Epithelial cell of prostate (primary cell): ENCODE results near the gene ZNF778.

Experiments used
- DNase-seq: peaks from one replicate; pipeline ENCODE4 v3.0.0-alpha.2; 2011; ENCODE audit warnings: low read depth, low spot score
- H3K27ac ChIP-seq: fragments of 450-650 bp; 2 replicates; pipeline ENCODE4 v1.5.1; 2017; ENCODE audit warnings: mild to moderate bottlenecking

ZNF778 gene

DNA sequence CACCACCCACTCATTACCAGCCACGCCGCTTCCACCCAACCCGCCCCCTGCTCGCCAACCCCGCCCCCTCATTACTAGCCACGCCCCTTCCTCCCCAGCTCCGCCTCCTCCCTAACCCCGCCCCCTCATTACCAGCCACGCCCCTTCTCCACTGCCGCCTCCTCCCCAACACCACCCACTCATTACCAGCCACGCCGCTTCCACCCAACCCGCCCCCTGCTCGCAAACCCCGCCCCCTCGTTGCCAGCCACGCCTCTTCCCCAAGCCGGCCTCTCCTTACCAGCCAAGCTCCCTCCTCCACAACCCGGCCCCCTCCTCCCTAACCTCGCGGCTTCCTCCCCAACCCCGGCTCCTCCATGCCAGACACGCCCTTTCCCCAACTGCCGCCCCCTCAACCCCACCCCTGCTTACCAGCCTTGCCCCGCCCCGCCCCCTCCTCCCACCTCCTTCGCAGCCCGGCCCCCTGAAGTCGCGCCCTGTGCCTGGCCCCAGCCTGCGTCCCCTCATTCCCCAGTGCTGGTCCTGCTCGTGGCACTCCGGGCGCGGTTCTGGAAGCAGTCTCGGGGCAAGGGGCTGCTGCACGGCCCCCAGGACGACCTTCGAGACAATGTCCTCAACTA, 24.4 kb upstream of the ZNF778 start:
- H3K27ac ChIP-seq, result no peak overlapping the region
- DNase-seq, result no peak

DNA sequence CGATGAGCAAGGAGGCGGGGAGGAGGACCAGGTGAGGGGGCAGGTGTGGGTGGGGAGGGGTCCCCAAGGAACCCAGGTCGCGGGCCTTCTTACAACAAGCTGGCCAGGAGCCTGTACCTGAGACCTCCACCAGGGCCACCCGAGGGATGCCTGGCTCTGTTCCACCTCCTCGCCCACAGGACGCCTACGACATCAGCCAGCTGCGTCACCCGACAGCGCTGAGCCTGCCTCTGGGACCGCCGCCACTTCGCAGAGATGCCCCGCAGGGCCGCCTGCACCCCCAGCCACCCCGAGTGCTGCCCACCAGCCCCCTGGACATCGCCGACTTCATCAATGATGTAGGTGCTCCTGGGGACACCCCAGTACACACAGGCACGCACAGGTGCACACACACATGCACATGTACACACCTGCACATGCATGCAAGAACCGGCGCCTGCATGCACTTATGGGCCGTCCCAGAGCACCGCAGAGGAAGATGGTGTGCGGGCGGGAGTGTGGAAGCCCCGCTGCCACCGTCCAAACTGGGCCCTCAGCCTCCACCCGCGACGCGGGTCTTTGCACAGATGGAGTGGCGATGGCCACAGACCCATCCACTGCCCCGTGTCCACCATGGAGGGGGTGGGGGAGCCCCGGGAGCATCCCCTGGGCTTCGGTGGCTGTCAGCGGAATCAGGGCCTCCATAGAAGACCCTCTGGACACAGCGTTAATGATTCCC, 23.8 kb upstream of the ZNF778 start:
- no peak overlapping the region for H3K27ac ChIP-seq
- DNase-seq, result no peak

DNA sequence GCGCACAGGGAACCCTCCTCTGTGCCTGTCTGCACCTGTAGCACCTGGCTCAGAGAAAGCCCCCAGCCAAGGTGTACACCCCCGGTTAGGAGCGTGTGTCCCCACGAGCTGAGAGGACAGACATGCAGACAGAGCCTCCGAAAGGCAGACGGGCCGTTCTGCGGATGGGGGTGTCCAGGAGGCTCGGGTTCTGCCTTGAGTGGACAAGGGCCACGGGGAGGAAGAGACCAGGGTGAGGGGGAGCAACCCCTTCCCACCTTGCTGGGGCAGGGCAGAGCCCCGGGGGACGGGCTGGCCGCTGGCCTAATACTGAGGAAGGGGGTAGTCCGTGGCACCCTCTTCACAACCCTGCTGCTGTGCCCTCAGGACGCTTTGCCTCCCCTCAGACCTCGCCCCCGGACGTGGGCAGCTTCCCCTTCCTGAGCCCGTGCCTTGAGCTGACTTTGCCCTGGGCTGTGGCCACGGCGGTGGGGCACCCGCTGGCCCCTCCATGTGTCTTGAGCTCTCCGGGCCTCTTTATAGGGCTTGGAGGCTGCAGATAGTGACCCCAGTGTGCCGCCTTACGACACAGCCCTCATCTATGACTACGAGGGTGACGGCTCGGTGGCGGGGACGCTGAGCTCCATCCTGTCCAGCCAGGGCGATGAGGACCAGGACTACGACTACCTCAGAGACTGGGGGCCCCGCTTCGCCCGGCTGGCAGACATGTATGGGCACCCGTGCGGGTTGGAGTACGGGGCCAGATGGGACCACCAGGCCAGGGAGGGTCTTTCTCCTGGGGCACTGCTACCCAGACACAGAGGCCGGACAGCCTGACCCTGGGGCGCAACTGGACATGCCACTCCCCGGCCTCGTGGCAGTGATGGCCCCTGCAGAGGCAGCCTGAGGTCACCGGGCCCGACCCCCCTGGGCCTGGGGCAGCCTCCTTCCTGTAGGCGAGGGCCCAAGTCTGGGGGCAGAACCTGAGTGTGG, 22.9 kb upstream of the ZNF778 start:
- DNase-seq, result no peak
- H3K27ac ChIP-seq, result no peak overlapping the region

DNA sequence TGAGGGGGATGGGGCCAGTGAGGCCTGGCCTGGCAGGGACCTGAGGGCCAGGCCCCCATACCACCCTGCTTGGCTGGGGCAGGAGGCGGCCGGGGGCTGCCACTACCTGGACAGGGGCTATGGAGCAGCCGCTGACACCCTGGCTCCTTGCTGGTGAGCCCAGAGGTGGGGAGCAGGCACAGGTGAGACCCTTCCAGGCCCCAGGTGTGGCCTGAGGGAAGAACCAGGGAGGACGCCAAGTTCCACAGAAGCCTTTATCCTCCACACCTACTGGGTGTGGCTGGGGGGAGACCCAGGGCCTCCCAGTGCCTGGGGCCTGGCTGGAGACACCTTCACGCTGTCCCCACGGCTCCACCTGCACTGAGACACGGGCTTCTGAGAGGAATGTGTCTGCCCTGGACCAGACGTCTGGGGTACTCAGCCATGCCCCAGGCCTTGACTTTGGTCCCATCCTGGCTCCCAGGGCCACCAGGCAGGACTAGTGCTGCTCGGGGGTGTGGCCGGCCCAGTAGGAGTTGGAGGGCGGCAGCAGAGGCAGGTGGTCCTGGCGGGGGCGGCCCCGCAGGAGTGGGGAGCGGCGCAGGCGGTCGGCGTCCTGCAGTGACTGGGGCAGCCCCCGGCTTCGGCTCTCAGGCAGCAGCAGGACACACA, 21.9 kb upstream of the ZNF778 start:
- DNase-seq, result no peak
- H3K27ac ChIP-seq, result no peak overlapping the region

DNA sequence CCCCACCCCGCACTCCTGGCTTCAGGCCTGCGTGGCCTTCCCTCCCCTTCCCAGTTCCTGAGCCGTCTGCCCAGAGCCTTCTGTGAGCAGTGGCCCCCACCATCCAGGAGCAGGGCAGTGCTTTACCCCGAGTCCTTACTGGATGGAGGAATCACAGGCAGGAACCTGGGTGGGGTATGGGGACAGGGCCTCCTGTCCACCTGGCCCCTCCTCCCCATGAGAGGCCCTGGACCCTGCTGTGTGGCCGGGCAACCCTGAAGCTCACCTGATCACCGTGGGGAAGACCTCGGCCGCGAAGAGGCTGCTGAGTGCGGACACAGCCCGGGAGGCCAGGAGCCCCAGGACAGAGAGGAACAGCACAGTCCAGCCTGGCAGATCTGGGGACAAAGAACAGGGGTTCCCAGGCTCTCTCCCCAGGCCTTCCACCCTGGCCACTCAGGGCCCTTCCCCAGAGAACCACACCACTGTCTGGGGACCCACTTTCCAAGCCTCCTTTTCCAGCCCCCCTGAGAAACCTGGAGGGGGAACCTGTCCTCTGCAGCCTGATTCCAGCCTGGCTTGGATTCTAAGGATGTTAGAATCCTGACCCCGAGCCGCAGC, 20.4 kb upstream of the ZNF778 start:
- DNase-seq, result no peak
- H3K27ac ChIP-seq, result no peak overlapping the region

DNA sequence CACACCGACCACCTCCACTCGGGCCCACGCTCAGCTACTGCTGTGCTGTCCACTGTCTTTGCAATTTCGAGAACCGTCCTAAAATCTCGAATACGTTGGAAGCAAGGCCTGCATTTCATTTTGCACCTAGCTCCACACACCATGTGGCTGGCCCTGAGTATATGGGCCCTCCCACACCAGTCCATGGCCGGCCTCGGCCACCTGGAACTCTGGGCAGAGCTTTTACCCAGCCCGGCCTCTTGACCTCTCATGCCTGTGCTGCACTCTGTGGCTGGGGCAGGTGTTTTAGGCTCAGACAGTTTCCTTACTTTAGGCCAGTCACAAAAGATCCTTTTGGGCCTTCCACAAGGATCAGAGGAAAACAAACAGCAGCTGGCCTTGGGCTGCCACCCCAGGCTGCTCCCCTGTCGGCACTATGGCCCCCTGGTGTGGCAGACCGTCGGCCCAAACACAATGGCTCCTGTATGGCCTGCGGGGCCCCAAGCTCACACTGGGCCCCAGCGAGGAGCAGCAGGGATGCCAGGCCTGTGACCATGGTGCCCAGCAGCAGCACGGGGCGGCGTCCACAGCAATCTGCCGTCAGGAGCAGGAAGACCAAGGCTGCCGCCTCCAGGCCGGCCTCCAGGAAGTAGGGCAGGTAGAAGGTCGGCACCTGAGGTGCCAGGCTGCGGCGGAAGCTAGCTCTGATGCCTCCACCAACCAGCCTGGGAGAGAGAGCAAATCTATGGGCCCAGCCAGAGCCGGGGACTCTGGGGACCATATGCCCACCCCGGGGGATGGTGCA, 19.7 kb upstream of the ZNF778 start:
- no peak overlapping the region for H3K27ac ChIP-seq
- no peak for DNase-seq

DNA sequence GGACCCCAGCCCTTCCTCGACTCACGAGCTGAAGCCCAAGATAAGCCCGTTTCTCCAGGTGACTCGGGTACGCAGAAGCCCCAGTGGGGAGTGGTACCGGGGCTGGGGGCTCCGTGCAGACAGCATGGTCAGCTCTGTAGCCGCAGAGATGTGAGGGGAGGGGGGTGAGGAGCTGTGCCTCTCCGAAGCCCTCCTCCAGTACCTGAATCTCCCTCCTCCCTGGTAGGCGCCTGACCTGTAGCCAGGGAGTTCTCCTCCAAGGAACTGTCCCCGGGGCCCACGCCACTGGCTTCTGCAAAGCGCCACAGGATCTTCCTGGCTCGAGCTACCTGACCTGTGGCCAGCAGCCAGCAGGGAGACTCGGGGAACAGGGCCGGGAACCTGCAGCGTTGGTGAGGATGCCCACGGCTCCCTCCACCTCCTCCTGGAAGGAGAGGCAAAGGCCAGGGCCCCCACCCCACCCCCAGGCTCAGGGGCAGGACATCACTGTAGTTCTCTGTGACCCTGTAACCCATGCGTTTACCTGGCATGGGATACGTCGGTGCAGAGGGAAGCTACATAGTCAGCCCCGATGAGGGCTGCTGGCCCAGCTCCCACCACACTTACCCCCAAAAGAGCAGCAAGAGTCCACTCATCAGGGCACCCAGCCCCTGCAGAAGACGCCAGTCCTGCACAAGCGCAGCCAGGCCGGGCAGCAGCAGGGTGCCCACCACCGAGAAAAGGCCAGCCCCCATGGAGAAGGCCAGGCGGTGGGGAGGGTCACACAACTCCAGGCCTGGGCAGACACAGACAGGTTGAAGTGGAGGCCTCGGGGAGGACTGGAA, 18.9 kb upstream of the ZNF778 start:
- no peak overlapping the region for H3K27ac ChIP-seq
- DNase-seq, result no peak

DNA sequence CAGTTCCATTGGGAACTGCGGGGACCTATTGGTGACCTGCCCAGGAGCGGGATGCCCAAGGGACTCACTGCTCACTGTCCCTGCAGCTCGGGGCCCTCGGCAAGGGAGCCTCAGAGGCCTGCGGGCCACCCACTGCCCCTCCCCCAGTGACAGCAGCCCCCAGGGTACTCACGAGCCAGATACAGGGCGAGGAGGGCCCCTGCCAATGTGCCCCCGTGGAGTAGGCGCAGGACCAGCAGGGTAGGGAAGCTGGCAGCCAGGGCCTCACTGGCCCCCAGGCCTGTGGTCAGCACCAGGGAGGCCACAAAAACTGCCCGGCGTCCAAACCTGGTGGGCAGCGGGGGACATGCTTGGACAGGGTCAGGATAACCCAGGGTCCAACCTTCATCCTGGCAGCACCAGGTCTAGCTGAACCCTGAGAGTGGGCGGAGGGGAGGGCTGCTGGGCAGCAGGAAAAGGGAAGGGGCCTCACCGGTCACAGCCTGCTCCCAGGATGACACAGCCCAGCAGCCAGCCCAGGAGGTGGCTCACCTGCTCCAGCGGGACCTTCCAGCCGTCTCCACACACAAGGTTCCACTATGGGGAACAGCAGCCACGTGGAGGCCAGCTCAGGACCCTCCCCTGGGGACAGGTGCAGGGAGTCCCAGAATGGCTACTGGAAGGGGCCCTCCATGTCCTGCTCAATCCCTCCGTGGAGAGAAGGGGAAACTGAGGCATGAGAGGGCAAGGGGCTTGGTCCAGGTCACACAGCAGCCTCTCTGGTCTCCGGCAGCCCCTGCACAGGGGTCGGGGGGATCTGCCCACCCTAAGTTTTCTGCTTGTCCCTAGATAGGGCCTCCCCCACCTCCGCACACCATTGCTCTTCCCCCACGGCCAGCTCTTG, 18.0 kb upstream of the ZNF778 start:
- H3K27ac ChIP-seq, result no peak overlapping the region
- DNase-seq, result no peak

DNA sequence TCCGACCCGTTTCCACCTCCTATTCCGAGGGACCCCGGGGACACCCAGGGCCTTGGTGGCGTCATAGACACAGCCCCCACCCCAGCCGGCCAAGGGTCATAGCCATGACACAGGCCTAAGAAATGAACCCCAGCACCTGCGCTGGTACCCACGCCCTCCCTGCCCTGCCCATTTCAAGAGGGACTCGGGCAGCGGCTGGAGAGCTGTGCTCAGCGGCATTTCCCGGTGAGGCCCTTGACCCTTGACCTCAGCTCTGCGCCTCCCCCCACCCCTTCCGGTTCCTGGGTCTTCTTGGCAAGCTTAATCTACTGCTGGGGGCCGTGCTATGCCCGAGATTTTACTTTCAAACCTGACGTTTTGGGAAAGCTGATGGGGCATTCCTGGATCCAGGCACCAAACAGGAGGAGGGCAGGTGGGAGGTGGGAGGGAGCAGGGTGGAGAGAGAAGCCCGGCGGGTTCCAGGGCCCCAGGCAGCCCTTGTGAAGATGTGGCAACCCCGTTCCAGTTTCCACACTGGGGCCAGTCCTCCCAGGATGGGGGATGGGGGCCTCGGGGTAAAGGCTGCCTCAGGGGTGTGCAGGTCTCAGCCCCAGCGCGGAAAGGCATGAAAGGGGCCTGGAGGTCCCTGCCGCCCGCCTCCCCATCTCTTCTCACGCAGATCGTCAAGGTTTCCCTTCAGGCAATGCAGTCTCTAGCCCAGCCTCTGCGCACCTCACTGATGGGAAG, 17.2 kb upstream of the ZNF778 start, which contains the start of gene SLC22A31:
Gene SLC22A31, minus strand, starts transcription at position 414 of the 726 bp plus-strand sequence. Its CDS starts 36 bp downstream, at position 378.
- H3K27ac ChIP-seq, result no peak within 1 kb of the TSS
- no peak for DNase-seq

DNA sequence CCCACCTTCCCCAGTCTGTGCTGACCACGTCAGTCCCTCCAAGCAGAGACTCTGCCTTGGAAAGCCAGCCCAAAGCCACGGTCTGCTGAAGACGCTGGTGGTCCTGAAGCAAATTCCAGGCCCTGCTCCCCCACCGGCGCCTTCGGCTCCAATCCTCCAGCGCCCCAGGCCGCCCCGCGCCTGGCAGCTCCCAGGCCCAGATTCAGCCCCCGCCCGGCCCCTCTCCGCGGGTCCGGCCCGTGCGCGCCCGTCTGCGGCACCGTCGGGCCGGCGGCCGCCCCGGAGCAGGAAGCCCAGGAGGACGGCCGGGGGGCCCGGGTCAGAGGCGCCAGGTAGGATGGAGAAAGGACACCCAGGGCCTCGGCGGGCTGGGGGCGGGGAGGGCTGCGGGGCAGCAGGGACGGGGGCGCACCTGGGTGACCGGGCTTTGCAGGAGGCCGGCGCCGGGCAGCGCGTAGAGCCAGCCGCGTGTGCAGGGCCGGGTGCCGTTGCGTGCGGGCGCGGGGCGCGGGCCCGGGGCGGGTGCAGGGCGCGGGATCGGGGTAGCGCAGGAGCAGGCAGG, 16.6 kb upstream of the ZNF778 start:
- DNase-seq, result no peak
- no peak overlapping the region for H3K27ac ChIP-seq

DNA sequence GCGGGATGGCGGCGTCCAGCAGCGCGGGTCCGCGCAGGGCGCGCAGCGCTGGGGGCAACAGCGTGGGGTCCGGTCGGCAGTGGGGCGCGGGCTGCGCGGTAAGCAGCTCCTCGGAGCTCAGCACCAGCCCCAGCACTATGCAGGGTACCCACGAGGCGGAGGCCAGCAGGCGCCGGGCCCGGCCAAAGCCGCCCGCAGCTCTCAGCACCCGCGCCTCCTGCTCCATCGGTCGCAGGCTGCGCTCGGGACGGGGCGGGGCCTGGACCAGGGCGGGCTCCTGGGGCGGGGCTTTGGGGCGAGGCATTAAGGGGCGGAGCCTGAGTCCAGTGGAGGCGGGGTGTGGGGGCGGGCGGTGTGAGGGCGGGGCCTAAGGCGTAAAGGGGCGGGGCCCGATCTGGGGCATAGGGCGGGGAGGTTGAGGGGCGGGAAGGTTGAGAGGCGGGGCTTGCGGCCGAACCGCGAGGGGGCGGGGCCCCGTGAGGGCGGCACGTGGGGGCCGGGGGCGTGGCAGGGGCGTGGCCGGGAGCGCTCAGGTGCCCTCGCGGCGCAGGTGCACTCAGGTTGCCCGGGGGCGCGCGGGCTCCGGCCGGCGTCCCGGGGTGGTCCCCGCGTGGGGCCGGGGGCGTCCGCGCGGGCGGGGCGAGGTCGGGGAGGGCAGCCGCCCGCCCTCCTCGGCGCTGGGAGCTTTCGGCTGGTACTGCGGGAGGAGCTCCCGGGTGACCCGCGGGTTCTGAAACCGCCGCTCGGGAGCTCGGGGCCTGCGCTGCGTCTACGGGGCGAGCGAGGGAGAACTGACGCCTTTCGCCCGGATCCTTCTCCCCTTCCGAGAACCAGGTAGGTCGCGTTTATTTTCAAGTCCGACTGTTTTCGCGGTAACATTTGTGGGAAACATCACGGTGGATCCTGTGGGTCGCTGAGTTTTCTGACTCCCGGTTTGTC, 15.8 kb upstream of the ZNF778 start:
- H3K27ac ChIP-seq, result no peak overlapping the region
- DNase-seq, result no peak

DNA sequence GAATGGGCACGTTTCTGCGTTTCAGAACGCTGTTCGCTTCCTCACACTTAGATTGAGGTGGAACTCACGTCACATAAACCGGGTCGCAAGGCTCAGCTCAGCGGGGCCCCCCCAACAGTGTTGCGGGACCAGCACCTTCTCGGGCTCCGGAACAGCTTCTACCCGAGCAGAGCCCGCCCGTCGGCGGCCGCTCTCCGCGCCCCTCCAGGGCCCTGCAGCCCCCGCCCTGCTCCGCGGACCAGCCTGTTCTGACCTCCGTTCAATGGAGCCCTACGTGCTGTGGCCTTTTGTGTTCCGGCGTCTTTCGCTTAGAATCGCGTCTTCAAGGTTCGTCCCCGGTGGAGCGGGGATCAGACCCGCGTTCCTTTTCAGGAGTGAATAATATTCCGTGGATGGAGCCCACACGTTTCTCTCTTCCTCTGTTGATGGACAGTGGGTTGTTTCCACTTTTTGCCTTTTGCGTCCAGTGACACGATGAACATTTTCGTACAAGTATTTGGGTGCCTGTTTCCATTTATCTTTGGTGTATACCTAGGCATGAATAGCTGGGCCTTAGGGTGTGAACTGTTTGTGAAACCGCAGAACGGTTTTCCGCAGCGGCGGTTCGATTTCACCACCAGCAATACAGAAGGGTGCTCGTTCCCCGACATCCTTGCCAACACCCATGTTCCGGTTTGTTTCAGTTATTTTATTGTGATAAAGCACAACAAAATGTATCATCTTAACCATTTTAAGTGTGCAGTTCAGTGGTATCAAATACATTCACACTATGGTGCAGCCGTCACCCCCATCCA, 14.9 kb upstream of the ZNF778 start:
- DNase-seq, result no peak
- no peak overlapping the region for H3K27ac ChIP-seq

DNA sequence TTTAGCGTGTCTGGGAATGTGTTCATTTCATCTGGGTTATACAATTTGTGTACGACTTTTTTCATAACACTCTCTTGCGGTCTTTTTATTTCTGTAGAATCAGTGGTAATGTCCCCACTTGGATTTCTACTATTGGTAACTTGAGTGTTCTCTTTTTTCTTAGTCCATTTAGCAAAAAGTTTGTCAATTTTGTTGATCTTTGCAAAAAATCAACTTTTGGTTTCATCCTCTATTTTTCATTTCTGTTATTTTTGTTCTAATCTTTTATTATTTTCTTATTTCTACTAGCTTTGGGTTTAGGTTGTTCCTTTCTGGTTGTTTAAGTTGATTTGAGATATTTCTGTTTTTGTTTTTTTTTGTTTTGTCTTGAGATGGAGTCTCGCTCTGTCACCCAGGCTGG, 9.5 kb upstream of the ZNF778 start:
- no peak overlapping the region for H3K27ac ChIP-seq
- no peak for DNase-seq

DNA sequence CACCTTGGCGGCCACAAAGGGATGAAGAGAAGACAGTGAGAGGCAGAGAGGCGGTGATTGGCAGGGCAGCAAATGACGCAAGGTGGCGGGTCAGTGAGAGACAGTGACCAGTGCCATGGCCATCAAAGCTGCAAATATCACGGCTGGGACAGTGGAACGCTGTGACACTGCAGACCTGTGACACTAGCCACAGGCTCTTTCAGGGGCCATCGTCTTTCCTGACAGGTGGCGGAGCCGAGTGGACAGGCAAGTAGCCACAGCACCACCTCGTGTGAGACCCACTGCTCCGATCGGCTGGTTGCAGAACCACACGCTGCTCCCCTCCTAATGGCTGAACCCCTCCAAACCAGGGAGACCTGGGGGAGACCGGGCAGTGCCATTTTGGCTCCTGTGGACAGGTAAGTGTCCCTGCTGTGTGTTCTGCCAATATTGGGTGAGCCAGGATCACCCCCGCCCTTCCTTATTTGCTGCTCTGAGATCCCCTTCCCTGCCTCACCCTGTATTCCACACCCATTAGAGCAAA, 7.9 kb upstream of the ZNF778 start:
- no peak for DNase-seq
- no peak overlapping the region for H3K27ac ChIP-seq
